CD4-positive, alpha-beta T cell treated with Interleukin-1 beta for 1 hour (primary cell): ENCODE results near the gene DNAH14.
"Not testable (repeated sequence)": the region's sequence is repeated elsewhere in the genome, so short reads cannot be mapped to it uniquely, and the experiment has no call there.

Experiments
- DNase-seq, 2 donors: peaks; one replicate each; pipeline ENCODE4 v3.0.0-alpha.2; 2020 to 2022

The DNAH14 gene

DNA sequence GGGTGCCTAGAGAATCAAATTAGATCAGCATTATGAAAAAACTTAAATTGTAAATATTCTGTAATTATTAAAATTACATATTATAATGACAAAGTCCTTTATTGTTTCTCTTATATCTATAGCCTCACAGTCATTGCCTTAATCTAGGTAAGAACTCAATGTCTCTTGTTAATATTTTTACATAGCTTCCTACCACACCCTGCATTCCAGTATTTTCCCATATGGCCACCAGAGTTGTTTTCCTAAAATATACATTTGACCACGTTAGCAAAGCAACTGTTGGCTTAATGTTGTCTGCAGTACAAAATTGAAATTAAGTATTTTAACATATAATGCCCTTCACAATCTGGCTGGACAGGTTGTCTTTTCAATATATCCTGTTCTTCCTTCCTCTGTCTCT lies 230.3 kb downstream of the DNAH14 start:
- DNase-seq = no peak

- DNase-seq = not testable (repeated sequence)
Measured at GRCh38 chr1:225177409-225177808, 247.9 kb downstream of the DNAH14 start.

- DNase-seq = no peak
Measured at GRCh38 chr1:225179686-225180085, 250.2 kb downstream of the DNAH14 start.

DNA sequence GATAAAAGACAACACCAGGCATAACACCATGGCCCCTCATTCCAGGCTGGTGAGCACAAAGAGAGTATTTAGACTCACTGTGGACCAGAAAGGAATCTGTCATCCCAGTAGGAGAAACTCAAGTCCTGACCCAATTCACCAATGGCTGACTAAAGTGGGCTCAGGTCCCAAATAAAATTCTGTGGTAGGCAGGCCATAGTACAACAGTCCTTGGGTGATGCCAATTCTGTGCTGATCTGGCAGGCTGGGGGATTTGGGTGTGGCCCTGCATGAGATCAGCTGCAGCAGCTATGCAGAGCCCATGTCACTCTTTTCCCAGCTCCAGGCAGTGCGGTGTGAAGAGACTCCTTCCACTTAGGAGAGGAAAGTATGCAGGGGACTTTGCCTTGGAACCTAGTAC lies 253.2 kb downstream of the DNAH14 start:
- DNase-seq = no peak

DNA sequence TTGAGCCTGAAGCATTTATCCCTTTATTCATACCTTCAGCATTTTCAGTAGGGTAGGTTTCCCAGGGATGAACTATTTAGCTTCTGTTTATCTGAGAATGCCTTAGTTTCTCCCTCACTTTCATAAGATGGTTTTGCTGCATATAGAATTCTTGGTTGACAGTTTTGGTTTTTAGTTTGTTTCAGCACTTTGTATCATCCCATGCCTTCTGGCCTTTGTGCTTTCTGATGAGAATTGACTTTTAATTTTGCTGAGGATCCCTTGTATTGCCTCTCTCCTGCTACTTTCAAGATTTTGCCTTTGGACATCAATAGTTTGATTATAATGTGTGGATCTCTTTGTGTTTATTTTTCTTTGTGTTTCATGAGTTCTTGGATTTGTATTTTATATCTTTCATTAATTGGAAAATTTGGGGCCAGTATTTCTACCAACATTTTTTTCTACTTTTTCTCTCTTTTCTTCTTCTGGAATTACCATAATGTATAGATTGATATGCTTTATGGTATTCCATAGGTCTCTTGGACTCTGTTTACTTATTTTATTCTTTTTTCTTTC lies 261.8 kb downstream of the DNAH14 start:
- DNase-seq = no peak

DNA sequence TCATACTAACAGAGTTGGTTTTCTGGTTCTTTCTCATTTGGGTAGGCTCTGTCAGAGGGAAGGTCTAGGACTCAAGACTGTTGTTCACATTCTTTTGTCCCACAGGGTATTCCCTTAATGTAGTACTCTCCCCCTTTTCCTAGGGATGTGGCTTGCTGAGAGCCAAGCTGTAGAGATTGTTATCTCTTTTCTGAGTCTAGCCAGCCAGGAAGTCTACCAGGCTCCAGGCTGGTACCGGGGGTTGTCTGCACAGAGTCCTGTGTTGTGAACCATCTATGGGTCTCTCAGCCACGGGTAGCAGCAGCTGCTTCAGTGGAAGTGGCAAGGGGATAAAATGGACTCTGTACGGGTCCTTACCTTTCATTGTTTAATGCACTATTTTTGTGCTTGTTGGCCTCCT lies 272.0 kb downstream of the DNAH14 start:
- DNase-seq = no peak

DNA sequence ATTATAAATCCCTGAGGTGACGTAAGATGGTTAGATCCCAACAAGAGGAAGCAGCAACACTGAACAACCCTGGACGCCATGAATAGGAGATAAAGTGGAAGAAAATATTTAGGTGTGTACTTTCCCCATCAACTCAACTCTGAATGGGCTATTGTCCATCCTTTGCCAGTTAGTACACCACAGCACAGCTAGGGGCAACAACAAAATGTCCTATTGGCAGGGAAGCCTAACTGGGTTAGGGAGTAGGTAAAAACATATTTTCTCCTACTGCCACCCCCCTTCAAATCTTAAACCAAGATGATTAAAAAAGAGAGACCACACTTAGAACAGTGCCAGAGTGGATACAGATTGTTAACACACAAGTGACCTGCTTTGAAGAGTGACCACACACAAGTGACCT lies 278.3 kb downstream of the DNAH14 start:
- DNase-seq = no peak

GRCh38 chr1:225209153-225209552 lies 279.7 kb downstream of the DNAH14 start:
- no peak for DNase-seq

- not testable (repeated sequence) for DNase-seq
Measured at GRCh38 chr1:225210180-225210579, 280.7 kb downstream of the DNAH14 start.

DNA sequence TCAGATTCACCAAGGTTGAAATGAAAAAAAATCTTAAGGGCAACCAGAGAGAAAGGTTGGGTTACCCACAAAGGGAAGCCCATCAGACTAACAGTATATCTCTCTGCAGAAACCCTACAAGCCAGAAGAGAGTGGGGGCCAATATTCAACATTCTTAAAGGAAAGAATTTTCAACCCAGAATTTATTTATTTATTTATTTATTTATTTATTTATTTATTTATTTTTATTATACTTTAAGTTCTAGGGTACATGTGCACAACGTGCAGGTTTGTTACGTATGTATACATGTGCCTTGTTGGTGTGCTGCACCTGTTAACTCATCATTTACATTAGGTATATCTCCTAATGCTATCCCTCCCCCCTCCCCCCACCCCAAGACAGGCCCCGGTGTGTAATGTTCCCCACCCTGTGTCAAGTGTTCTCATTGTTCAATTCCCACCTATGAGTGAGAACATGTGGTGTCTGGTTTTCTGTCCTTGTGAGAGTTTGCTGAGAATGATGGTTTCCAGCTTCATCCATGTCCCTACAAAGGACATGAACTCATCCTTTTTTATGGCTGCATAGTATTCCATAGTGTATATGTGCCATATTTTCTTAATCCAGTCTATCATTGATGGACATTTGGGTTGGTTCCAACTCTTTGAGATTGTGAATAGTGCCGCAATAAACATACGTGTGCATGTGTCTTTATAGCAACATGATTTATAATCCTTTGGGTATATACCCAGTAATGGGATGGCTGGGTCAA lies 282.4 kb downstream of the DNAH14 start:
- not testable (repeated sequence) for DNase-seq

DNA sequence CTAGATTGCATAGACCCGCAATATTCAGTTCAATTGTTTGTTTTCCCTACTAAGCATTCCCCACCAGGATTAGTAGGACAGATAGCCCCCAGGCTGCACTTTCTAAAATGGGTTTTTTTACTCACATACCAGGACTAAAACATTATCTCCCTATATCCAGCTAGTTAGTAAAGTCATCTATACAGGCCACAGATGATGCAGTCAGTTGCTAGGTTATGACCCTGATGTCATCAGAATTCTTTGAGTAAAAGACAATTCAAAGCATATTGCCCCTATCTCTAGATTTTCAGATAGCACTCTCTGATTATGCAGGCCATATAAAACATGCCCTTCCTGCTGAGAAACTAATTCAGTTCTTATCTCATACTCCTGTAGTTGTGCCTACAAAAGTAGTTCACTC lies 294.8 kb downstream of the DNAH14 start:
- DNase-seq = no peak

- no peak for DNase-seq
Measured at GRCh38 chr1:225225681-225226080, 296.2 kb downstream of the DNAH14 start.

DNA sequence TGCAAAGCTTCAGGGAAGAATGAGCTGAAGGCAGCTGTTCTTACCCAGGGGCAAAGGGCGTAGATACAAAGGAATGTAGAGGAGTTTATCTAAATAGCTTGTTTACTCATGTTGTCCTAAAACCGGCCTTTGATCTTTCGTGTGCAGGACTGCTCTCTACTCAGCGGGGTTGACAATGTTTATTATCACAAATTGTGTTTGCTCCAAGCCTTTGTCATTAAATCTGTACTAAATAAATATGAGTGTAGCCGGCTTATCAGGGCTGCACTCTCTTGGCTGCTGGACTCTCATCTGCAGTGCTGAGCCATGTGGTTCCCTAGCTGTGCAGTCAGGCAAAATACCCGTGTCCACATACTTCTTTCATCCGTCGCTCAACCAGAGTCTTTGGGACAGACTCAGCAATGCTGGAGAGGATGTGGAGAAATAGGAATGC lies 299.4 kb downstream of the DNAH14 start:
- no peak for DNase-seq

- not testable (repeated sequence) for DNase-seq
Measured at GRCh38 chr1:225229429-225229828, 300.0 kb downstream of the DNAH14 start.

GRCh38 chr1:225230483-225230882 lies 301.0 kb downstream of the DNAH14 start:
- no peak for DNase-seq

DNA sequence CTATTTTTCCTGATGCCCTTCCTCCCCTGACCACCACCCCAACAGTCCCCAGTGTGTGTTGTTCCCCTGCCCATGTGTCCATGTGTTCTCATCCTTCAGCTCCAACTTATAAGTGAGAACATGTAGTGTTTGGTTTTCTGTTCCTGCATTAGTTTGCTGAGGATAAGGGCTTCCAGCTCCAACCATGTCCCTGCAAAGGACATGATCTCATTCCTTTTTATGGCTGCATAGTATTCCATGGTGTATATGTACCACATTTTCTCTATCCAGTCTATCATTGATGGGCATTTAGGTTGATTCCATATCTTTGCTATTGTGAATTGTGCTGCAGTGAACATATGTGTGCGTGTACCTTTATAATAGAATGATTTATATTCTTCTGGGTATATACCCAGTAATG lies 303.5 kb downstream of the DNAH14 start:
- DNase-seq = not testable (repeated sequence)

GRCh38 chr1:225242611-225243010 lies 313.1 kb downstream of the DNAH14 start:
- DNase-seq = no peak

GRCh38 chr1:225250432-225250831 lies 321.0 kb downstream of the DNAH14 start:
- peak; percentile 6 to 56 for DNase-seq

DNA sequence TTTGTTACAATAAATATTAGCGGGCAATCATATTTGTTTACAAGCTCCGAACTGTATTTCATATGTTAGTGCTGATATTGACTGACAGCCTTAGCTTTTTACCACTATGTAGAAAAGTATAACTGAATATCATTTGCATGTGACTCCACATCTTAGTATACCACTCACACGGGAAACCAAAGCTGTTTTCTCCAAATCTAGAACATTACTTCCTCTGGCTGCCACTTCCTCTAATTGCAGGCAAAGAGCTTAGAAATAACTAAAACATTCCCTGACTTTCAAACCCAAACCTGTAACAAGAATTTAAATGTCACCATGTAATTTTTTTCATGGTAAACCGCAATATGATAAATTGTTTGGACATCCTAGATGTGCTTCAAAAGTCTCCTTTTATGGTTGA lies 323.7 kb downstream of the DNAH14 start:
- DNase-seq = no peak

- DNase-seq = no peak
Measured at GRCh38 chr1:225253784-225254183, 324.3 kb downstream of the DNAH14 start.

- no peak for DNase-seq
Measured at GRCh38 chr1:225254676-225255075, 325.2 kb downstream of the DNAH14 start.

GRCh38 chr1:225257081-225257480 lies 327.6 kb downstream of the DNAH14 start:
- DNase-seq = no peak

DNA sequence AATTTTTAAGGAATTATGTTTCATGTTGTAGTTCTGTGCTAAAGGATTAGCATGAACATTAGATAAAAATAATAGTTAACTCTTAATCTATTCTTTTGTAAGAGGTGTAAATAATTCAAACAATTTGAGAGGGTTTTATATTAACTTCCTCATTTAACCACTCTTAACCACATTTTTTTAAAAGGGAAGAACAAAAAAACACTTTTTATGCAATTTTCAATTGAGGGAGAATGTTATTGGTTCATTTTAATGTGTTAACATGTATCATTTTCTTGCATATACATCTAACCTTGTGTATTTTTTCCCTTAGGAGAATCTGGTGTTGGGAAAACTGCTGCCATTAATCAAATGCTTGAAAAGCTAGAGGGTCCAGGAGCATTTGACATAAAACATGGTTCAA lies 329.3 kb downstream of the DNAH14 start:
- no peak for DNase-seq

DNA sequence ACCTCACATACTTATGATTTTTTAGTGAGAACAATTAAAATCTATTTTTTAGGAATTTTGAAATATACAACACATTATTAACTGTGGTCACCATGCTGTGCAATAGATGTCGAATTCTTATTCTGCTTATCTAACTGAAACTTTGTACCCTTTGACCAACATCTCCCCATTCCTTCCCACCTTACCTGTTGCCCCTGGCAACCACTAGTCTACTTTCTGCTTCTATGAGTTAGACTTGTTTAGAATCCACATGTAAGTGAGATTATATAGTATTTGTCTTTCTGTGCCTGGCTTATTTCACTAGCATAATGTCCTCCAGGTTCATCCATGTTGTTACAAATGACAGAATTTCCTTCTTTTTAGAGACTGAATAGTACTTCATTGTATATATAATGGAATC lies 330.1 kb downstream of the DNAH14 start:
- DNase-seq = no peak

DNA sequence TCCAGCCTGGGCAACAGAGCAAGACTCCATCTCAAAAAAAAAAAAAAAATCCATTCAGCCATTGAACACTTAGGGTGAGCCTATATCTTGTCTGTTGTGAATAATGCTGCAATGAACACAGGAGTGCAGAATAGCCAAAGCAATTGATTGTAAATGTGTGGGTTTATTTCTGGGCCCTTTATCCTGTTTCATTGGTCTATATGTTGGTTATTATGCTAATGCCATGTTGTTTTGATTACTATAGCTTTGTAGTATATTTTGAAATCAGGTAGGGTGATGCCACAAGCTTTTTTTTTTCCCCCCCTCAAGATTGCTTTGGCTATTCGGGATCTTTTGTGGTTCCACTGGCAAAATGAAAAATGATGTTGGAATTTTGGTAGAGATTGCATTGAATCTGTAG lies 330.8 kb downstream of the DNAH14 start:
- no peak for DNase-seq
